ENCODE measurements around the gene ASPG. TPM values are rescaled to one million over a fixed set of nuclear protein-coding genes. Genes with fewer than 3 reads are reported as not detected.

Gene ASPG
- total and polyA plus RNA-seq, 3 donors from 2014 or later, result 2.7 to 3.7 (median 3.3) TPM

- TF ChIP-seq POLR2A (IDR thresholded peaks at IDR 0.05) (no peak), CTCF (IDR thresholded peaks at IDR 0.05) (no peak)
- no peaks in the 10 kb centered on the region for H3K27me3 ChIP-seq
- H3K27ac ChIP-seq, result no peak overlapping the region
- WGBS, 2 donors, result 93 to 95% methylated on average over 8 to 21 of the region's 22 CpGs
- H3K4me1 ChIP-seq, result no peaks in the 10 kb centered on the region
- H3K9me3 ChIP-seq, result no peaks in the 10 kb centered on the region
- no peak for DNase-seq
- no peak overlapping the region for H3K4me3 ChIP-seq
- no peaks in the 10 kb centered on the region for H3K36me3 ChIP-seq (ENCODE audit: low read depth, missing control alignments)
- intact Hi-C loops (cut with DNase I; ENCODE audit: low total_unique reads), result loop anchor here (10.0 kb wide), 1 partner anchor 488 kb away; no protein-coding TSS in a partner anchor
Observed at GRCh38 chr14:104146651-104147345, 61.3 kb downstream of the ASPG start.

- H3K4me3 ChIP-seq, result no peak overlapping the region
- no peak for DNase-seq
- H3K27me3 ChIP-seq, result no peaks in the 10 kb centered on the region
- no peaks in the 10 kb centered on the region for H3K9me3 ChIP-seq
- 86 to 89% methylated on average over 4 to 28 of the region's 28 CpGs for WGBS, 2 donors
- H3K4me1 ChIP-seq, result no peaks in the 10 kb centered on the region
- intact Hi-C loops (cut with DNase I; ENCODE audit: low total_unique reads), result loop anchor here (10.0 kb wide), 1 partner anchor 487 kb away; no protein-coding TSS in a partner anchor
- TF ChIP-seq CTCF (IDR thresholded peaks at IDR 0.05) (no peak), POLR2A (IDR thresholded peaks at IDR 0.05) (no peak)
- H3K36me3 ChIP-seq (ENCODE audit: low read depth, missing control alignments), result no peaks in the 10 kb centered on the region
- no peak overlapping the region for H3K27ac ChIP-seq
Observed at GRCh38 chr14:104147346-104148125, 62.0 kb downstream of the ASPG start.

GRCh38 chr14:104148433-104149277 is 63.2 kb downstream of the ASPG start:
- DNase-seq, result no peak
- no peak overlapping the region for H3K27ac ChIP-seq
- H3K4me3 ChIP-seq, result no peak overlapping the region
- H3K9me3 ChIP-seq, result no peaks in the 10 kb centered on the region
- 71 to 87% methylated on average over 3 to 17 of the region's 22 CpGs for WGBS, 2 donors
- intact Hi-C loops (cut with DNase I; ENCODE audit: low total_unique reads), result loop anchor here (10.0 kb wide), 1 partner anchor 486 kb away; no protein-coding TSS in a partner anchor
- TF ChIP-seq POLR2A (IDR thresholded peaks at IDR 0.05) (no peak), CTCF (IDR thresholded peaks at IDR 0.05) (no peak)
- H3K4me1 ChIP-seq, result no peaks in the 10 kb centered on the region
- H3K36me3 ChIP-seq (ENCODE audit: low read depth, missing control alignments), result no peaks in the 10 kb centered on the region
- no peaks in the 10 kb centered on the region for H3K27me3 ChIP-seq

GRCh38 chr14:104149278-104149595 is 63.7 kb downstream of the ASPG start:
- intact Hi-C loops (cut with DNase I; ENCODE audit: low total_unique reads), result loop anchor here (10.0 kb wide), 1 partner anchor 486 kb away; no protein-coding TSS in a partner anchor
- no peak for DNase-seq
- WGBS, 2 donors, result 86 to 91% methylated on average over 9 to 11 of the region's 11 CpGs
- Histone ChIP-seq H3K36me3 (ENCODE audit: low read depth, missing control alignments) (no peaks in the 10 kb centered on the region), H3K9me3 (no peaks in the 10 kb centered on the region), H3K27ac (no peak overlapping the region), H3K4me3 (no peak overlapping the region), H3K27me3 (no peaks in the 10 kb centered on the region), H3K4me1 (no peaks in the 10 kb centered on the region)
- TF ChIP-seq CTCF (IDR thresholded peaks at IDR 0.05) (no peak), POLR2A (IDR thresholded peaks at IDR 0.05) (no peak)

Data from testis (tissue), 3 donors.